Adrenal gland (tissue), 5 donors: Measurements from ENCODE around the gene ELP1.

ENCODE experiments used
- POLR2A ChIP-seq, 2 donors: fragments of 450-650 bp; IDR thresholded peaks; one replicate each; pipeline ENCODE4 v1.6.1; 2017; ENCODE audit warnings: antibody characterized with exemption in 2 of 2, mild to moderate bottlenecking in 2 of 2, moderate library complexity in 1 of 2
- TF ChIP-seq, protein P1 (sequence below), 6 experiments: fragments of 450-650 bp in 4 of 6; fragments of 200-600 bp in 2 of 6; sonication (generic) in 1 of 6; IDR thresholded peaks; 1 replicate in 5 of 6; 2 replicates in 1 of 6; pipeline versions ENCODE4 v1.5.1 to v1.8.0; 2016 to 2021; ENCODE audit warnings: antibody characterized with exemption in 6 of 6, mild to moderate bottlenecking in 2 of 6, moderate library complexity in 1 of 6
- donor health status: DM: no; HTN: no; CAD: no.

- TF ChIP-seq, protein P1, sequence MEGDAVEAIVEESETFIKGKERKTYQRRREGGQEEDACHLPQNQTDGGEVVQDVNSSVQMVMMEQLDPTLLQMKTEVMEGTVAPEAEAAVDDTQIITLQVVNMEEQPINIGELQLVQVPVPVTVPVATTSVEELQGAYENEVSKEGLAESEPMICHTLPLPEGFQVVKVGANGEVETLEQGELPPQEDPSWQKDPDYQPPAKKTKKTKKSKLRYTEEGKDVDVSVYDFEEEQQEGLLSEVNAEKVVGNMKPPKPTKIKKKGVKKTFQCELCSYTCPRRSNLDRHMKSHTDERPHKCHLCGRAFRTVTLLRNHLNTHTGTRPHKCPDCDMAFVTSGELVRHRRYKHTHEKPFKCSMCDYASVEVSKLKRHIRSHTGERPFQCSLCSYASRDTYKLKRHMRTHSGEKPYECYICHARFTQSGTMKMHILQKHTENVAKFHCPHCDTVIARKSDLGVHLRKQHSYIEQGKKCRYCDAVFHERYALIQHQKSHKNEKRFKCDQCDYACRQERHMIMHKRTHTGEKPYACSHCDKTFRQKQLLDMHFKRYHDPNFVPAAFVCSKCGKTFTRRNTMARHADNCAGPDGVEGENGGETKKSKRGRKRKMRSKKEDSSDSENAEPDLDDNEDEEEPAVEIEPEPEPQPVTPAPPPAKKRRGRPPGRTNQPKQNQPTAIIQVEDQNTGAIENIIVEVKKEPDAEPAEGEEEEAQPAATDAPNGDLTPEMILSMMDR (IDR thresholded peaks at IDR 0.05): no peak
- TF ChIP-seq POLR2A (IDR thresholded peaks at IDR 0.05): no peak
Observed at GRCh38 chr9:108980893-108981292, 47.0 kb upstream of the ELP1 start.
